Astrocyte of the cerebellum (primary cell): ENCODE results near the gene TMEM11.

Source experiments
- DNase-seq: peaks from one replicate; pipeline ENCODE4 v3.0.0-alpha.2; 2011; ENCODE audit warnings: low read depth
- H3K4me3 ChIP-seq: 2 replicates; pipeline ENCODE4 v1.5.1; 2011; ENCODE audit warnings: mild to moderate bottlenecking, low read depth, low read length, moderate library complexity
- in situ Hi-C: cut with HindIII; loops from 2 replicates; pipeline ENCODE4 v1.10.0; 2017; ENCODE audit warnings: low sequenced_read_pairs
- TF ChIP-seq, protein P1 (sequence below): IDR thresholded peaks from 2 replicates; pipeline ENCODE4 v1.5.1; 2012; ENCODE audit warnings: low read length, low read depth, moderate library complexity, mild to moderate bottlenecking; ENCODE audit errors: missing control alignments

The TMEM11 gene

DNA sequence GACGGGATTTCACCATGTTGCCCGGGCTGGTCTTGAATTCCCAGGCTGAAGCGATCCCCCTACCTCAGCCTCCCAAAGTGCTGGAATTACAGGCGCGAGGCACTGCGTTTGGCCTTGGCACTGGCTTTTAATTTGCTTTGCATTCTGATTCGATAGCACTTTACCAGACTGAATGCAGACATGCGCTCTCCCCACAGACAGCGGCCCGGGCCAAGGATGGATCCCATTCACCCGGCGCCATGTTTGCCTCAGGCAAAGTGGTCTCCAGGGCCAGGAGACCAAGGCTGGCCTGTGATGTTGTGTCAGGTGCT is 45.5 kb downstream of the TMEM11 start:
- in situ Hi-C loops: no loop called here
- DNase-seq: no peak
- H3K4me3 ChIP-seq: no peak overlapping the region
- TF ChIP-seq, protein P1, sequence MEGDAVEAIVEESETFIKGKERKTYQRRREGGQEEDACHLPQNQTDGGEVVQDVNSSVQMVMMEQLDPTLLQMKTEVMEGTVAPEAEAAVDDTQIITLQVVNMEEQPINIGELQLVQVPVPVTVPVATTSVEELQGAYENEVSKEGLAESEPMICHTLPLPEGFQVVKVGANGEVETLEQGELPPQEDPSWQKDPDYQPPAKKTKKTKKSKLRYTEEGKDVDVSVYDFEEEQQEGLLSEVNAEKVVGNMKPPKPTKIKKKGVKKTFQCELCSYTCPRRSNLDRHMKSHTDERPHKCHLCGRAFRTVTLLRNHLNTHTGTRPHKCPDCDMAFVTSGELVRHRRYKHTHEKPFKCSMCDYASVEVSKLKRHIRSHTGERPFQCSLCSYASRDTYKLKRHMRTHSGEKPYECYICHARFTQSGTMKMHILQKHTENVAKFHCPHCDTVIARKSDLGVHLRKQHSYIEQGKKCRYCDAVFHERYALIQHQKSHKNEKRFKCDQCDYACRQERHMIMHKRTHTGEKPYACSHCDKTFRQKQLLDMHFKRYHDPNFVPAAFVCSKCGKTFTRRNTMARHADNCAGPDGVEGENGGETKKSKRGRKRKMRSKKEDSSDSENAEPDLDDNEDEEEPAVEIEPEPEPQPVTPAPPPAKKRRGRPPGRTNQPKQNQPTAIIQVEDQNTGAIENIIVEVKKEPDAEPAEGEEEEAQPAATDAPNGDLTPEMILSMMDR: no peak

DNA sequence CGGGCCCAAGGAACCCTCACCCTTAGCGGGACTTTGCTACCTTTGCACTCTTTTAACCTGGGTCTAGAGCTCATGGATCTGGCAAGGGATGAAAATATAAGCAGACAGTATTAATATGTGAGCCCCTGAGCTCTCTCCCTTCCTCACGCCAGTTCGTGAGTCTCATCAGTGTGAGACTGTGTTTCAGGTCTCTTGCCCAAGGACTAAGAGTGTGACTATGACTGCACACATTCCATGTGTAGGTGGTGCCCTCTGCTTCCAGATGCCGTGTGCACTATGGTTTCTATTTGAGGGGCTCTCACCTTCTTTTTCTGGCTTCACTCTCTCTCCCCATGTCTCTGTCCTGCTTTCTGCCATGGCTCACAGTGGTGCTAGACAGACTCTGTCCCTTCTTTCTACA is 46.7 kb downstream of the TMEM11 start:
- no peak overlapping the region for H3K4me3 ChIP-seq
- TF ChIP-seq, protein P1: no peak
- in situ Hi-C loops: no loop called here
- no peak for DNase-seq

DNA sequence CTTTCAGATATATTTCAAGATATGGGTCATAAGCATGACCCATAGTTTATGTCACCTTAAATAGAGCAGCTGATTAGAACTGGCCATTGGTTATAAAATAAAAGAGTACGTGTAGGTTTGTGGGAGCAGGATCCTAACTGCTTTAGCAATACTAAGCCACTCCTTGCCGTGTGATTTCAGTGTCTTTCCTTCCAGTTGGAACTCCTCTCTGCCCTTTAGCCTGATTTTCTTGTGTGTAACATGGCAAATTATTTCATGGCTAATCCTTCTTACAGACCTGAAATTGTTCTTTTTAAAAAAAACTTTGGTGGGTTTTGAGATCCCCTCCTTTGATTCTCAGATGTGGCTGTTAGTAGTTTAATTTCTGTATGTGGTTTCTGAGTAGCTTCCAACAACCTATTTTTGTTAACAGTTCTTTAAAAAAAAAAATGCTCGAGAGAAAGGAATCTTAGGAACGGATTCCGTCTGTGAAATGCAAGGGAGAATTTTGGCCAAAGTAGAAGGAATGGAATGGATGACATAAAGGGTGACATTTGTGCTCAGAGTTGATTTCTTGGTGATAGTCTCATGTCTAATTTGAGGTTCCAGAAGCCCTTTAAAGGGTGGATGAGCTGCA is 47.3 kb downstream of the TMEM11 start:
- TF ChIP-seq, protein P1: no peak
- in situ Hi-C loops: no loop called here
- peak; percentile 9 for DNase-seq

DNA sequence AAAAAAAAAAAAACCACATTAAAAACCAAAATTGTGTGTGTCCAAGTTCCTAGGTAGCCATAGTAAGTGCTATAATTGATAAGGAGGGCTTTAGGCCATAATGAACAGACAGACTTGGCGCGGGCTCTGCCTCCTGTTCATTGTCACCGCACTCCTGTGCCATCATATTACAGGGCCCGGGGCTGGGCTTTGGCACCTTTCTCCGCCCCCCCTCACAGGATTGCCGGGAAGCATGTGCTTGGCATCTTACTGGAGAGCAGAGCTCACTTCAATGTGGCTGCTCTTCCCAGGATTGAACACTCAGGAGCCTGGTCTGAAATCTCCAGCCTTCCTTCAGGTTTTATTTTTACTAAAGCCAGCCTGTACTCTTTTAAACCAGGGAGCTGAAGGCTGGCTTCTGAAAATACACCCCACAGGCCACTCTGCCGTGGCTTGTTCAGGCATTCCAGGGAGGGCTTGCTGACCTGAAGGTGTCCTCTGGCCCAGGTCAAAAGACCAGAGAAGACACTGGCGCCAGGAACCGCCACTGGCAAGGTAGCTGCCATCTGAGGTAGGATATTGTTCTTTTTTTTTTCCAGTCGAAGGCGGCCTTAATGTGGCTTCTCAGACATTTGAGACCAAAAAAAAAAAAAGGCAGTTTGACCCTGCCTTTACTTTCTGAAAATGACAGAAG is 47.9 kb downstream of the TMEM11 start:
- no peak for DNase-seq
- TF ChIP-seq, protein P1: no peak
- in situ Hi-C loops: no loop called here
- H3K4me3 ChIP-seq: no peak overlapping the region

More for the DNA sequence above, 47.3 kb downstream of the TMEM11 start:
- H3K4me3 ChIP-seq: no peak overlapping the region

DNA sequence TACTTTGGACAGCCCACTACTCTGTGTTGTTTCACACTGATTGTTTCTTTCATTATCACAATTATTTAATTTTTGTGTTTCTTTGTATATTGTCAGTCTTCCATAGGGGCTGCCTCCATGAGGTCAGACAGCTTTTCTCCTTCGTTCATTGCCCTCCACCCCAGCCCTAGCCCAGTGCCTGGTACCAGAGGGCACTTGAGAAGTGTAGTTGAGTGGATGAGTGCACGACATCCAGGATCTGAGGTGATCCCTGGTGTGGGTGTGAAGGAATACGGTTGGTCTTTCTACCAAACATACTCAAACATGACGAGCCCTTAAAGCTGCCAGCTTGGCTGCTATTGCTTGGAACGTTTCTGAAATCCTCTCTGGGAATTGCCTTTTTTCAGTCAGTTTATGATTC is 49.3 kb downstream of the TMEM11 start:
- TF ChIP-seq, protein P1: no peak
- in situ Hi-C loops: no loop called here
- H3K4me3 ChIP-seq: no peak overlapping the region
- DNase-seq: no peak

DNA sequence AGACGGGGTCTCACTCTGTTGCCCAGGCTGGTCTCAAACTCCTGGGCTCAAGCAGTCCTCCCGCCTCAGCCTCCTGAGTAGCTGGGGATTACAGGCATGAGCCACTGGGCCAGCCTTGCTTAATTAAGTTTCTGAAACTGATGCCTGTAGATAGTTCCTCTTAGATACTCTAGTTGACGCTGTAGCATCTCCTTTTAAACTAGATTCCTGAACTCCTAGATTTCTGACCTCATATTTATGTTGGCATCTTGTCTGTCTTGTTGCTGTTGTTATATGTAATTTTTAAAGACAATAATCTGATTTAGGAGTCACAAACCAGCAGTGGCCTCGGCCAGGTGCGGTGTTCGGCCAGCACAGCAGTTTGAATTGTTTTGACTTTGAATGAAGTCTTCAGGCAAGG is 49.7 kb downstream of the TMEM11 start:
- TF ChIP-seq, protein P1: no peak
- H3K4me3 ChIP-seq: no peak overlapping the region
- no peak for DNase-seq
- in situ Hi-C loops: no loop called here
